Loucy (cell line): ENCODE measurements around the gene KIRREL3.

Source experiments
- H2AFZ ChIP-seq: fragments of 200-600 bp; sonication (generic); 2 replicates; pipeline ENCODE4 v1.6.0; 2016; ENCODE audit warnings: antibody characterized with exemption, mild to moderate bottlenecking, low read length, moderate library complexity
- H3F3A ChIP-seq: fragments of 200-600 bp; 2 replicates; pipeline ENCODE4 v1.6.0; 2016; ENCODE audit warnings: antibody characterized with exemption, low read depth, mild to moderate bottlenecking
- H3K27me3 ChIP-seq: fragments of 200-600 bp; sonication (generic); 2 replicates; pipeline ENCODE4 v1.6.1; 2014; ENCODE audit warnings: low read length, mild to moderate bottlenecking; ENCODE audit not compliant: insufficient read depth, poor library complexity, severe bottlenecking
- H3K36me3 ChIP-seq: fragments of 200-600 bp; sonication (generic); 2 replicates; pipeline ENCODE4 v1.6.1; 2016; ENCODE audit warnings: low read length; ENCODE audit not compliant: insufficient read depth
- H3K4me1 ChIP-seq: fragments of 200-600 bp; sonication (generic); 2 replicates; pipeline ENCODE4 v1.5.1; 2014; ENCODE audit warnings: low read length, mild to moderate bottlenecking; ENCODE audit not compliant: insufficient read depth, poor library complexity, severe bottlenecking
- H3K4me2 ChIP-seq: fragments of 200-600 bp; sonication (generic); 2 replicates; pipeline ENCODE4 v1.6.0; 2014; ENCODE audit warnings: antibody characterized with exemption, low read length, low read depth, mild to moderate bottlenecking; ENCODE audit not compliant: poor library complexity, severe bottlenecking
- H3K4me3 ChIP-seq: fragments of 200-600 bp; sonication (generic); 2 replicates; pipeline ENCODE4 v1.5.1; 2014; ENCODE audit warnings: low read length, mild to moderate bottlenecking, mixed read lengths; ENCODE audit not compliant: poor library complexity, severe bottlenecking
- H3K79me2 ChIP-seq: fragments of 200-600 bp; sonication (generic); 2 replicates; pipeline ENCODE4 v1.6.1; 2014; ENCODE audit warnings: low read length; ENCODE audit not compliant: insufficient read depth
- H3K9ac ChIP-seq: fragments of 200-600 bp; sonication (generic); 2 replicates; pipeline ENCODE4 v1.6.0; 2014; ENCODE audit warnings: mild to moderate bottlenecking, low read depth, low read length, moderate library complexity; ENCODE audit not compliant: poor library complexity, severe bottlenecking
- H3K9me2 ChIP-seq: fragments of 200-600 bp; sonication (generic); replicated peaks from 2 replicates; pipeline ENCODE4 v1.6.1; 2016; ENCODE audit warnings: low read depth, low read length, mixed read lengths
- H3K9me3 ChIP-seq: fragments of 200-600 bp; sonication (generic); 2 replicates; pipeline ENCODE4 v1.6.1; 2014; ENCODE audit warnings: mild to moderate bottlenecking, antibody characterized with exemption, low read length, low read depth; ENCODE audit not compliant: insufficient read depth
- H4K20me1 ChIP-seq: fragments of 200-600 bp; sonication (generic); 2 replicates; pipeline ENCODE4 v1.6.0; 2014; ENCODE audit warnings: antibody characterized with exemption, low read length, mild to moderate bottlenecking; ENCODE audit not compliant: insufficient read depth, poor library complexity, severe bottlenecking
- CTCF ChIP-seq: fragments of 200-600 bp; sonication (generic); conservative IDR thresholded peaks from 2 replicates; pipeline ENCODE4 v1.5.1; 2014; ENCODE audit warnings: mild to moderate bottlenecking, antibody characterized with exemption, low read length
- EZH2phosphoT487 ChIP-seq: fragments of 200-600 bp; IDR thresholded peaks from 2 replicates; pipeline ENCODE4 v1.6.1; 2018; ENCODE audit warnings: antibody characterized with exemption, mild to moderate bottlenecking, moderate library complexity, borderline replicate concordance

KIRREL3 gene

GRCh38 chr11:126410649-126411048, 589.9 kb downstream of the KIRREL3 start:
- no peak for TF ChIP-seq EZH2phosphoT487
- no peak for TF ChIP-seq CTCF
- H4K20me1 ChIP-seq, result no peaks in the 10 kb centered on the region
- no peaks in the 10 kb centered on the region for H3K27me3 ChIP-seq
- H3K9me2 ChIP-seq, result no peaks in the 10 kb centered on the region
- 0 out of 2 replicates have a peak, but pooled peaks cover 2% of the 10 kb centered on the region for H3K79me2 ChIP-seq
- H3K9ac ChIP-seq, result no peak overlapping the region
- H3K4me3 ChIP-seq, result no peak overlapping the region
- peaks cover 91% of the 10 kb centered on the region; the same call in 1 of the 2 replicates for H3K36me3 ChIP-seq
- no peaks in the 10 kb centered on the region for H3K4me1 ChIP-seq
- no peak overlapping the region for H3K4me2 ChIP-seq
- no peaks in the 10 kb centered on the region for H3K9me3 ChIP-seq
- H2AFZ ChIP-seq, result no peak overlapping the region
- H3F3A ChIP-seq, result no peaks in the 10 kb centered on the region

GRCh38 chr11:126409620-126409985, 591.0 kb downstream of the KIRREL3 start:
- peaks cover 87% of the 10 kb centered on the region; the same call in 1 of the 2 replicates for H3K36me3 ChIP-seq

GRCh38 chr11:126408901-126409619, 591.5 kb downstream of the KIRREL3 start:
- Histone ChIP-seq H3K36me3 (peaks cover 82% of the 10 kb centered on the region; the same call in 1 of the 2 replicates), H2AFZ (no peak overlapping the region), H3K79me2 (peaks cover 18% of the 10 kb centered on the region; the same call in 1 of the 2 replicates), H3K4me1 (no peaks in the 10 kb centered on the region), H3K4me2 (no peak overlapping the region), H3K9me2 (no peaks in the 10 kb centered on the region), H3K9ac (no peak overlapping the region), H3K9me3 (no peaks in the 10 kb centered on the region), H4K20me1 (peaks cover 4% of the 10 kb centered on the region), H3F3A (no peaks in the 10 kb centered on the region), H3K27me3 (no peaks in the 10 kb centered on the region), H3K4me3 (no peak overlapping the region)
- no peak for TF ChIP-seq EZH2phosphoT487
- no peak for TF ChIP-seq CTCF

More at GRCh38 chr11:126409620-126409985, 591.0 kb downstream of the KIRREL3 start:
- Histone ChIP-seq H3F3A (no peaks in the 10 kb centered on the region), H3K9me3 (no peaks in the 10 kb centered on the region), H3K4me2 (no peak overlapping the region), H3K4me3 (no peak overlapping the region), H3K9ac (no peak overlapping the region), H2AFZ (no peak overlapping the region), H3K4me1 (no peaks in the 10 kb centered on the region), H4K20me1 (peaks cover 4% of the 10 kb centered on the region), H3K9me2 (no peaks in the 10 kb centered on the region), H3K27me3 (no peaks in the 10 kb centered on the region), H3K79me2 (peaks cover 13% of the 10 kb centered on the region; the same call in 1 of the 2 replicates)
- no peak for TF ChIP-seq EZH2phosphoT487
- no peak for TF ChIP-seq CTCF
